Measurements from ENCODE around the gene MRAS. TPM values are rescaled to one million over a fixed set of nuclear protein-coding genes. Genes with fewer than 3 reads are reported as not detected.
A peak's percentile ranks its signal among the peaks of the same experiment; 100 is the strongest.
"Not testable (repeated sequence)": the region's sequence is repeated elsewhere in the genome, so short reads cannot be mapped to it uniquely, and the experiment has no call there.

The MRAS gene
- total RNA-seq, 1 experiment from 2014 or later = 14.8 TPM

DNA sequence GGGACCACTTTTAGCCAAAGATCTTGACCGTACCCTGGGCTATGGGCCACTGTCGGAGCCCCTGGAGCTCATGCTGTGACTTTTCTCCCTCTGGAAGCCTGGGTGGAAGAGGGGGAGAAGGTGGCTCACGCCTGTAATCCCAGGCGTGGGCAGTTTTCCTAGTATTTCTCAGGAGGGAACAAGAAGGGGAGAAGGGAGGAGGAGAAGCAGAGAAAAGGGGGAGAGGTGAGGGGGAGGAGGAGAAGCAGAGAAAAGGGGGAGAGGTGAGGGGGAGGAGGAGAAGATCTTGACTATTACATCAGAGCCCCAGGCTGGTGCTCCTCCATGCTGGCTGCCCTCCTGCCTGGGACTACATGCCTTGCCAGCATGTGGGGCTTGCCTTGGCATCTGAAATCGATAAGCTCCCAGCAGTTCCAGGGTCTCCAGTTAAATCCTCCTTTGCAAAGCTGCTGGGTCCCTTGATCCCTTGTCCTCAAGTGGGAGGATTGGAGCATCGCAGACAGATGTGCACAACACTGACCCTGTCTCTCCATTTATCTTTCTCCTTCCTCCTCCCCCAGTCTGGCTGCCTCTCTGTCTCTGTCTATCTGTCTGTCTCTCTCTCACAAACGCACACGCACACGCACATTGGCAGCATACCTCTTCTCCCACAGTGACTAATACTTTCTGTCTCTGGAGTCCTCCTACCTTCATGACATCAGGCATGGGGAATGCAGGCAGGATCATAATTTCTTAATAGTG is 41.6 kb downstream of the MRAS start:
- DNase-seq (ENCODE audit: low read depth) = peak; percentile 91

- DNase-seq (ENCODE audit: low read depth) = no peak
These were observed 42.2 kb downstream of the MRAS start for GRCh38 chr3:138390582-138390932.

GRCh38 chr3:138394156-138394555 is 45.8 kb downstream of the MRAS start:
- DNase-seq (ENCODE audit: low read depth) = no peak

GRCh38 chr3:138394686-138395085 is 46.3 kb downstream of the MRAS start:
- no peak for DNase-seq (ENCODE audit: low read depth)

- no peak for DNase-seq (ENCODE audit: low read depth)
These were observed 47.7 kb downstream of the MRAS start for GRCh38 chr3:138395865-138396751.

GRCh38 chr3:138396752-138397410 is 48.5 kb downstream of the MRAS start:
- DNase-seq (ENCODE audit: low read depth) = no peak

GRCh38 chr3:138397983-138398382 is 49.6 kb downstream of the MRAS start:
- no peak for DNase-seq (ENCODE audit: low read depth)

- DNase-seq (ENCODE audit: low read depth) = no peak
These were observed 50.6 kb downstream of the MRAS start for GRCh38 chr3:138398791-138399575.

GRCh38 chr3:138399766-138400165 is 51.4 kb downstream of the MRAS start:
- DNase-seq (ENCODE audit: low read depth) = no peak

GRCh38 chr3:138400651-138401070 is 52.3 kb downstream of the MRAS start:
- no peak for DNase-seq (ENCODE audit: low read depth)

GRCh38 chr3:138401834-138402233 is 53.5 kb downstream of the MRAS start:
- DNase-seq (ENCODE audit: low read depth) = no peak

GRCh38 chr3:138404121-138404520 is 55.7 kb downstream of the MRAS start:
- DNase-seq (ENCODE audit: low read depth) = no peak

- DNase-seq (ENCODE audit: low read depth) = no peak
These were observed 56.6 kb downstream of the MRAS start for GRCh38 chr3:138405001-138405400.

- DNase-seq (ENCODE audit: low read depth) = no peak
These were observed 57.1 kb downstream of the MRAS start for GRCh38 chr3:138405486-138405885.

DNA sequence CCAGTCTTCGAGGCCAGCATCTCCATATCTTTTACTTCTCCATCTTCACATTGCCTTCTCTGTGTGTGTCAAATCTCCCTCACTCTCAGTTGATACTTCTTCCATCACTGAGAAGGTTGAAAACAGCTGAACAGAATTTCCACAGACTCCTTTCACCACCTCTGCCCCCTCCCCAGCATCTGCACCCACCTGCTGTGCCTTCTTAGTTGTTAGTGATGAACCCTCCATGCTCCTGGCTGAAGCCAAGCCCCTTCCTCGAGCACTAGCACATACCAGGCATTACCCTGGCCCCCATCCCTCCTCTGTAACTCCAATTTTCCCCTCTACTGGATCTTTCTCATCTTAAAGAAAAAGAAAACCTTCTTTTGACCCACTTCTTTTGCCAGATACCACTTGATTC is 58.2 kb downstream of the MRAS start:
- DNase-seq (ENCODE audit: low read depth) = no peak

GRCh38 chr3:138407236-138407907 is 59.0 kb downstream of the MRAS start:
- DNase-seq (ENCODE audit: low read depth) = no peak

DNA sequence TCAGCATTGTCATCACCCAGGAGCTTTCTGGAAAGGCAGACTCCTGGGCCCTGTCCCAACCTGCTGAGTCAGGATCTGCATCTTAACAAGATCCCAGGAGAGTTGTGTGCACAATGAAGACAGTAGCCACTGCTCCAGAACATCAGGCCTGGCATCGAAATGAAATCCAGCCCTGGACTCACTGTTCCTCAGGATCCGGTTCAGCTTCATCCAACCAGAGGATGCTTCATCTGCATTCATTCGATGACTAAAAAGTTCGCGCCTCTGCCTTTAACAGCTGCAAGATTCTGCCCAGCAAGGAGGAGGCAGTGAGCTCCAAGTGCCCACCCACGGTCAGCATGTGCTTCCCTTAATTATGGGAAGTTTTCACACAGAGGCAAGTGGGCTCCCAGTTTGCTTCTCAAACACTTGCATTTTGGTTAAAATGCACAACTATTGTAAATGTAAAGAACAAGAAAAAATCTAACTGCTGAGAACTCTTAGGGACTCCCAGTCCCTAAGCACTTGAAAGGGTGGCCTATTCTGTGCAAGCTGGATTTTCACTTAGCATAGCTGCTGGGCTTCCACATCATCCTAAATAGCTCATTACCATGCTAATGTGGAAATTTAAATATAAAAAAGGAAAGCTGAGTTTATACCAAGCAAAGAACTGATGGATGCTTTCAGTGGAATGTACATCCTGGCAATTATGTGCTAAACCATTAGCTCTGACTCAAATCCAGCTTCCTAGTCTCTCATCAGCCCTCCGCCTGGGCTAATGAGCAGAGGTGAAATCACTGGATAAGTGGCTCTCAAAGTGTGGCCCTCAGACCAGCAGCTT is 60.6 kb downstream of the MRAS start:
- no peak for DNase-seq (ENCODE audit: low read depth)

GRCh38 chr3:138412821-138413551 is 64.6 kb downstream of the MRAS start:
- DNase-seq (ENCODE audit: low read depth) = peak; percentile 15

DNA sequence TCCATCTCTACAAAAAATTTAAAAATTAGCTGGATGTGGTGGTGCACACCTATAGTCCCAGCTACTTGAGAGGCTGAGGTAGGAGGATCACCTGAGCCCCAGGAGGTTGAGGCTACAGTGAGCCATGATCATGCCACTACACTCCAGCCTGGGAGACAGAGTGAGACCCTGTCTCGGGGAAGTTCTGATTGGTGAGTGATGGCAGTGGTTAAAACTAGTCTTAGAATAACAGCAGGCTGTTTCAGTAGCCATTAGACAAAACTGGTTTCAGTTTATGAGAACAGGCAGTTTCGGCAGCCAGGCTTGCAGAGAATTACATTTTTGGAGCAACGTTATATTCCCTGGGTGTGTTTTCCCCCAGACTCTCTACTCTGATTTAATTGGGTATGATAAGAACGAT is 67.9 kb downstream of the MRAS start:
- DNase-seq (ENCODE audit: low read depth) = not testable (repeated sequence)
